WTC11 (cell line): ENCODE measurements around the gene C16orf54.
"Not testable (repeated sequence)": the region's sequence is repeated elsewhere in the genome, so short reads cannot be mapped to it uniquely, and the experiment has no call there.

Source experiments
- IRF2 ChIP-seq: sonication (generic); formaldehyde crosslinking; IDR thresholded peaks from 2 replicates; pipeline ENCODE4 v1.8.0; 2022; ENCODE audit warnings: low read depth, missing genetic modification reagents, borderline replicate concordance
- OVOL2 ChIP-seq: fragments of 250-450 bp; sonication (Bioruptor Pico); IDR thresholded peaks from 2 replicates; pipeline ENCODE4 v1.9.0; 2021; ENCODE audit warnings: mild to moderate bottlenecking, borderline replicate concordance
- ZBTB21 ChIP-seq: sonication (generic); formaldehyde crosslinking; IDR thresholded peaks from 2 replicates; pipeline ENCODE4 v1.8.1; 2023; ENCODE audit warnings: mild to moderate bottlenecking, missing genetic modification reagents, borderline replicate concordance
- TF ChIP-seq, protein P1 (sequence below): sonication (generic); formaldehyde crosslinking; IDR thresholded peaks from 2 replicates; pipeline ENCODE4 v1.8.0; 2022; ENCODE audit warnings: mild to moderate bottlenecking, missing genetic modification reagents

DNA sequence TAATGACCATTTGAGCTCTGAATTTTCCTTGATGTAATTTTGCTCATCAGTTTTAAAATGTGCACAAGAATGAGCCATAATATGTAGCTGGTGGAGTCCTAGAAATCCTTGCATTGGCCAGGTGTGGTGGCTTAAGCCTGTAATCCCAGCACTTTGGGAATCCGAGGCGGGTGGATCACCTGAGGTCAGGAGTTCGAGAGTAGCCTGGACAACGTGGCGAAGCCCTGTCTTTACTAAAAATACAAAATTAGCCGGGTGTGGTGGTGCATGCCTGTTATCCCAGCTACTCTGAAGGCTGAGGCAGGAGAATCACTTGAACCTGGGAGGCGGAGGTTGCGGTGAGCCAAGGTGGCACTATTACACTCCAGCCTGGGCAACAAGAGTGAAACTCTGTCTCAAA lies 11.3 kb upstream of the C16orf54 start:
- TF ChIP-seq, protein P1, sequence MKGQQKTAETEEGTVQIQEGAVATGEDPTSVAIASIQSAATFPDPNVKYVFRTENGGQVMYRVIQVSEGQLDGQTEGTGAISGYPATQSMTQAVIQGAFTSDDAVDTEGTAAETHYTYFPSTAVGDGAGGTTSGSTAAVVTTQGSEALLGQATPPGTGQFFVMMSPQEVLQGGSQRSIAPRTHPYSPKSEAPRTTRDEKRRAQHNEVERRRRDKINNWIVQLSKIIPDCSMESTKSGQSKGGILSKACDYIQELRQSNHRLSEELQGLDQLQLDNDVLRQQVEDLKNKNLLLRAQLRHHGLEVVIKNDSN (CRISPR knock-in tag) = not testable (repeated sequence)
- not testable (repeated sequence) for TF ChIP-seq IRF2 (CRISPR knock-in tag); OVOL2; ZBTB21 (CRISPR knock-in tag)
